DND-41 (cell line): ENCODE results near the gene TLK1.

Experiments used
- ATAC-seq: fragments of 200-7000 bp; cut with Tn5 transposase; 3 replicates; pipeline ENCODE4 v1.9.1; 2021; ENCODE audit warnings: low read depth; ENCODE audit not compliant: insufficient read depth
- DNase-seq: peaks from one replicate; pipeline ENCODE4 v3.0.0-alpha.2; 2020
- H2AFZ ChIP-seq: 2 replicates; pipeline ENCODE4 v1.6.0; 2012; ENCODE audit warnings: low read depth, low read length
- H3K27ac ChIP-seq: 2 replicates; pipeline ENCODE4 v1.5.1; 2012; ENCODE audit warnings: low read length, inconsistent platforms
- H3K27me3 ChIP-seq: fragments of 200-600 bp; sonication (generic); 2 replicates; pipeline ENCODE4 v1.6.0; 2012; ENCODE audit warnings: low read length, mild to moderate bottlenecking, inconsistent platforms; ENCODE audit not compliant: insufficient read depth, poor library complexity
- H3K36me3 ChIP-seq: 2 replicates; pipeline ENCODE4 v1.5.1; 2012; ENCODE audit warnings: low read length, inconsistent platforms; ENCODE audit not compliant: insufficient read depth
- H3K4me1 ChIP-seq: 2 replicates; pipeline ENCODE4 v1.5.1; 2012; ENCODE audit warnings: mild to moderate bottlenecking, low read length; ENCODE audit not compliant: insufficient read depth
- H3K4me2 ChIP-seq: 2 replicates; pipeline ENCODE4 v1.6.0; 2012; ENCODE audit warnings: mild to moderate bottlenecking, moderate library complexity, low read length, inconsistent platforms; ENCODE audit not compliant: insufficient read depth
- H3K4me3 ChIP-seq, 2 experiments: fragments of 200-600 bp in 1 of 2; shearing (Covaris generic) in 1 of 2; 2 replicates each; pipeline ENCODE4 v1.5.1; 2012 to 2016; ENCODE audit warnings: inconsistent platforms in 2 of 2, low read length in 2 of 2, mild to moderate bottlenecking in 2 of 2, low read depth in 1 of 2, moderate library complexity in 1 of 2
- H3K79me2 ChIP-seq: 2 replicates; pipeline ENCODE4 v1.6.0; 2012; ENCODE audit warnings: low read length, inconsistent platforms; ENCODE audit not compliant: insufficient read depth
- H3K9ac ChIP-seq: 2 replicates; pipeline ENCODE4 v1.6.0; 2012; ENCODE audit warnings: low read depth, mild to moderate bottlenecking, inconsistent platforms, low read length, moderate library complexity
- H3K9me3 ChIP-seq: 2 replicates; pipeline ENCODE4 v1.5.1; 2012; ENCODE audit warnings: low read length, moderate library complexity, mild to moderate bottlenecking, inconsistent platforms; ENCODE audit not compliant: insufficient read depth, severe bottlenecking
- H4K20me1 ChIP-seq: 2 replicates; pipeline ENCODE4 v1.6.0; 2012; ENCODE audit warnings: low read length; ENCODE audit not compliant: insufficient read depth
- EZH2 ChIP-seq: IDR thresholded peaks from 3 replicates; pipeline ENCODE4 v1.6.1; 2012; ENCODE audit warnings: borderline replicate concordance, low read depth, mild to moderate bottlenecking, moderate library complexity, low read length, inconsistent platforms; ENCODE audit not compliant: severe bottlenecking
- TF ChIP-seq, protein P1 (sequence below): IDR thresholded peaks from 2 replicates; pipeline ENCODE4 v1.5.1; 2012; ENCODE audit warnings: borderline replicate concordance, low read length, moderate library complexity, mild to moderate bottlenecking; ENCODE audit not compliant: poor library complexity, severe bottlenecking; ENCODE audit errors: extremely low read depth

The TLK1 gene

DNA sequence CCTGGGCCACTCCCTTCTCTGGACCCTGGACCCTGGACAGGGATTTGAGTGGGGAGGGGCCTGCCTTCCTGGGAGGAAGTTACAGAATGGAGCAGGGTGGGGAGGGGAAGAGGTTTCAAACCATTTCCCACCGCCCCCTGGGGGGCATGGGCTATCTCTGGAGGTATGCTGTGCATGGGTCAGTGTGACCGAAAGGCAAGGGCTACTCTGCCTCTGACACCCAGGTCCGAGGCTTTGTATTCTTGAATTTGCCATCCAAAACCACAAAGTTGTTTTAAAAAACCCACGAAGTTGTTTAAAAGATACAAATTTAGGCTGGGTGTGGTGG lies 184.8 kb downstream of the TLK1 start:
- DNase-seq: no peak
- no peaks in the 10 kb centered on the region for H3K9me3 ChIP-seq
- no peak overlapping the region for H2AFZ ChIP-seq
- no peak for ATAC-seq
- H3K27me3 ChIP-seq: no peaks in the 10 kb centered on the region
- H3K4me1 ChIP-seq: peaks cover 15% of the 10 kb centered on the region
- no peak overlapping the region for H3K27ac ChIP-seq
- no peaks in the 10 kb centered on the region for H3K36me3 ChIP-seq
- no peaks in the 10 kb centered on the region for H3K79me2 ChIP-seq
- H3K4me3 ChIP-seq: no peak overlapping the region
- H3K4me2 ChIP-seq: no peak overlapping the region
- no peak overlapping the region for H3K9ac ChIP-seq
- no peak for TF ChIP-seq EZH2
- TF ChIP-seq, protein P1, sequence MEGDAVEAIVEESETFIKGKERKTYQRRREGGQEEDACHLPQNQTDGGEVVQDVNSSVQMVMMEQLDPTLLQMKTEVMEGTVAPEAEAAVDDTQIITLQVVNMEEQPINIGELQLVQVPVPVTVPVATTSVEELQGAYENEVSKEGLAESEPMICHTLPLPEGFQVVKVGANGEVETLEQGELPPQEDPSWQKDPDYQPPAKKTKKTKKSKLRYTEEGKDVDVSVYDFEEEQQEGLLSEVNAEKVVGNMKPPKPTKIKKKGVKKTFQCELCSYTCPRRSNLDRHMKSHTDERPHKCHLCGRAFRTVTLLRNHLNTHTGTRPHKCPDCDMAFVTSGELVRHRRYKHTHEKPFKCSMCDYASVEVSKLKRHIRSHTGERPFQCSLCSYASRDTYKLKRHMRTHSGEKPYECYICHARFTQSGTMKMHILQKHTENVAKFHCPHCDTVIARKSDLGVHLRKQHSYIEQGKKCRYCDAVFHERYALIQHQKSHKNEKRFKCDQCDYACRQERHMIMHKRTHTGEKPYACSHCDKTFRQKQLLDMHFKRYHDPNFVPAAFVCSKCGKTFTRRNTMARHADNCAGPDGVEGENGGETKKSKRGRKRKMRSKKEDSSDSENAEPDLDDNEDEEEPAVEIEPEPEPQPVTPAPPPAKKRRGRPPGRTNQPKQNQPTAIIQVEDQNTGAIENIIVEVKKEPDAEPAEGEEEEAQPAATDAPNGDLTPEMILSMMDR: no peak
- no peaks in the 10 kb centered on the region for H4K20me1 ChIP-seq

DNA sequence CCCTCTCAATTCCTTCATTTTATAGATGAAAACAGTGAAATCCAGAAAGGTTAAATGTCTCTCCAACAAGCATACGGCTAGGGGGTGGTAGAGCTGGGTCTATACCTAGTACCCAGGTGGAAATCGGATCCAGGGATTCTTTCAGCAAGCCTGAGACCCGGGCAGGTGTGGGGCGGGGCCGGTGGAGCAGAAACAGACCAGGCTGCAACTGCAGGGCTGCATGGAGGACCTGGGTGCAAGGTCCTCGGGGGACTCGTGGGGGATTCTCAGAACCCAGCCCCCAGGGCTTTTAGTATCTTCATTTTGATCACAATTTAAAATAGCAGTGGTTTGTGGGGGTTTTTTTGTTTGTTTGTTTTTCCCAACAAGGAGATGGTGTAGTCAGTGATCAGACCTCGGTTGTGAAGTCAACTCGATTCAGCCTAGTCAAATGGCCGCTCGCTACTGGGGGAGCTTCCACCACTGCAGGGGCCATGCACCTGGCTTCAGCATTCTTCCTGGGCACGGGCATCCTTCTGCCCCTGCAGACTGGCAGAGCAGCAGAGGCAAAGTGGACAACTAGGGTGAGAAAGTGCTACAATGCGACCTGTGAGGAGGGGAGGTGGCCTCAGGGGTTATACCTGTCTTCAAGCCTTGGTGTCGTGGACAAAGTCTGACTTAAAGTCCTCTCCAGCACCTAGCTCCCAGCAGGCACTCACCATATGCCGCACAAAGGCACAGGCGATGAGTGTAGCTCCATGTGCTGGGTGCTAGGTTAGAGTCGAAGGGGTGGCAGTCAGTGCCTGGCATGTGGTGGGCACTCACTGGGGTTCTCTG lies 185.4 kb downstream of the TLK1 start:
- ATAC-seq: no peak
- Histone ChIP-seq H3K9ac (no peak overlapping the region), H3K27me3 (no peaks in the 10 kb centered on the region), H3K79me2 (no peaks in the 10 kb centered on the region), H3K4me1 (peaks cover 15% of the 10 kb centered on the region), H4K20me1 (no peaks in the 10 kb centered on the region), H3K9me3 (no peaks in the 10 kb centered on the region), H2AFZ (no peak overlapping the region), H3K27ac (no peak overlapping the region), H3K4me3 (no peak overlapping the region), H3K4me2 (no peak overlapping the region), H3K36me3 (no peaks in the 10 kb centered on the region)
- TF ChIP-seq, protein P1: no peak
- no peak for TF ChIP-seq EZH2
- no peak for DNase-seq

DNA sequence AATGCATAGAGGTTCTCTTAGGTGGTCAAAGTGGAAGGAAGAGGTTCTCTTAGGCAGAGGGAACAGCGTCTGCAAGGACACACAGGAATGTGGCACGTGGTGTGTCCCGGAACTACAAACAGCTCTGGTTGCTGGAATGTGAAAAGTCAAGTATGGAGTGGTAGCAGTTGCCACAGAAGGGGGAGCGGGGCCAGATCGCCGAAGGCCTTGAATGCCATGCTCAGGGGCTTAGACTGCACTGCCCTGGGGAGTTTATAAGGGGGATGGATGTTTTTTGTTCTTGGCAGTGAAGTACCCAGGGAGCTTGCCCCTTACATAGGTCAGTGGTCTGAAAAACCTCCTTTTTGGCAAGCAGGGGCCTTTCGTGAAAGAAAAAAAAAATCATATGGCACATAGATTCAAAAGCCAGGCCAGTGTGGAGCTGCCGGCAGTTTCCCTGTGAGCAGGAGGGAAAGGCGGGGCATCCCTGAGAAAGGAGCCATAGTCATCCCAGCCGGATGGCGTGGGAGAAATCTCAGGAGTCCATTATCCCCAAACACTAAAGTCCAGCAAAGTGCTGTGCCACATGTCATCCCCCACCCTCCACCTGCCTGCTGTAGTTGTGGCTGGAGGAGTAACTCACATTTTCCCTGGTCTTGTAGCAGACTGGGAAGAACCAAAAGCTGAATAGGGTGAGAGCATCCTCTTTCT lies 186.2 kb downstream of the TLK1 start:
- no peaks in the 10 kb centered on the region for H3K27me3 ChIP-seq
- H3K79me2 ChIP-seq: no peaks in the 10 kb centered on the region
- no peak overlapping the region for H3K9ac ChIP-seq
- H3K27ac ChIP-seq: no peak overlapping the region
- DNase-seq (no peak), ATAC-seq (no peak)
- TF ChIP-seq, protein P1: no peak
- TF ChIP-seq EZH2: no peak
- H4K20me1 ChIP-seq: no peaks in the 10 kb centered on the region
- H3K4me3 ChIP-seq: no peak overlapping the region
- no peaks in the 10 kb centered on the region for H3K9me3 ChIP-seq
- H2AFZ ChIP-seq: peak overlapping the region; percentile 94
- H3K36me3 ChIP-seq: no peaks in the 10 kb centered on the region
- peak overlapping the region; percentile 68; the same call in 1 of the 2 replicates for H3K4me2 ChIP-seq
- peaks cover 15% of the 10 kb centered on the region for H3K4me1 ChIP-seq
